C4-2B (cell line): ENCODE measurements around the gene LIPC.

Experiments used
- ZFX ChIP-seq: fragments of 450-650 bp; IDR thresholded peaks from 2 replicates; pipeline ENCODE4 v1.6.1; 2017
- TF ChIP-seq, protein P1 (sequence below): fragments of 450-650 bp; conservative IDR thresholded peaks from 2 replicates; pipeline ENCODE4 v1.5.1; 2017; ENCODE audit warnings: mild to moderate bottlenecking

DNA sequence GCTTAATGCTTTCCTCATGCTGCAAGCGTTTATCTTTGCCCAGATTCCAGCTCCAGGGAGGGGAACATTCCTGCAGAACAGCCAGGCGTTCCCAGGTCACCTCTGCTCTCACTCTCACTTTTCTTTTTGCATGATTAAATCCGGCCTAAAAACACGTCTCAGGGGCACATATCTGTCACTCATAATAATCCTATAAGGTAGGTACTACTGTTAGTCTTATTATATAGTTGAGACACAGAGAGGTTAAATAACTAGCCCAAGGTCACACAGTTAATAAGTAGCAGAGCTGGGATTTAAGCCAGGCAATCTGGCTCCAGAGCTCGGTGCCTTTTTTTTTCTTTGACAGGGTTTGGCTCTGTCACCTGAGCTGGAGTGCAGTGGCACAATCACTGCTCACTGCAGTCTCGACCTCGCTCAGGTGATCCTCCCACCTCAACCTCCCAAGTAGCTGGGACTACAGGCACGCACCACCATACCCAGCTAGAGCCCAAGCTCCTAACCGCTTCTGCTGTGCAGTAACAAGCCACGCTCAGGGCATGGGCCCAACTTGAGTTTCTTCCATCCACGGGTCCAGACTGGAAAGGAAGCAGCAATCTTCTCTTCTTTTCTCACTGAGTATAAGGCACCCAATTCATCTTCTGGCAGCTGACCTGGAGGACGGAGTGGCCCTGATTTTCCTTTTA, 96.5 kb downstream of the LIPC start:
- TF ChIP-seq, protein P1, sequence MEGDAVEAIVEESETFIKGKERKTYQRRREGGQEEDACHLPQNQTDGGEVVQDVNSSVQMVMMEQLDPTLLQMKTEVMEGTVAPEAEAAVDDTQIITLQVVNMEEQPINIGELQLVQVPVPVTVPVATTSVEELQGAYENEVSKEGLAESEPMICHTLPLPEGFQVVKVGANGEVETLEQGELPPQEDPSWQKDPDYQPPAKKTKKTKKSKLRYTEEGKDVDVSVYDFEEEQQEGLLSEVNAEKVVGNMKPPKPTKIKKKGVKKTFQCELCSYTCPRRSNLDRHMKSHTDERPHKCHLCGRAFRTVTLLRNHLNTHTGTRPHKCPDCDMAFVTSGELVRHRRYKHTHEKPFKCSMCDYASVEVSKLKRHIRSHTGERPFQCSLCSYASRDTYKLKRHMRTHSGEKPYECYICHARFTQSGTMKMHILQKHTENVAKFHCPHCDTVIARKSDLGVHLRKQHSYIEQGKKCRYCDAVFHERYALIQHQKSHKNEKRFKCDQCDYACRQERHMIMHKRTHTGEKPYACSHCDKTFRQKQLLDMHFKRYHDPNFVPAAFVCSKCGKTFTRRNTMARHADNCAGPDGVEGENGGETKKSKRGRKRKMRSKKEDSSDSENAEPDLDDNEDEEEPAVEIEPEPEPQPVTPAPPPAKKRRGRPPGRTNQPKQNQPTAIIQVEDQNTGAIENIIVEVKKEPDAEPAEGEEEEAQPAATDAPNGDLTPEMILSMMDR: no peak
- TF ChIP-seq ZFX: no peak
